Measurements from ENCODE around the gene SYCE3.

The SYCE3 gene

DNA sequence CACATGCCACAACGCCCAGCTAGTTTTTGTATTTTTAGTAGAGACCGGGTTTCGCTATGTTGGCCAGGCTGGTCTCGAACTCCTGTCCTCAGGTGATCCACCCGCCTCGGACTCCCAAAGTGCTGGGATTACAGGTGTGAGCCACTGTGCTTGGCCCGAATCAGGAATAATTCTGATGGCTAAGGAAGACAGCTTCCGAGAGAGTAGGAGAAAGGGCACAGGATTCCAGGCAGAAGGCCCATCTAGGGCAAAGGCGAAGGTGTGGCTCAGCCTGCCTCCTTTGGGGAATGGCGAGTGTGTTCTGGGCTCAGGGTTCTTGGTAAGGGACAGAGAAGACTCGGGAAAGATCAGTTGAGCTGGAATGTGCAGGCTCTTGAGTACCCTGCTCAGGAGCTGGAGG, 1.6 kb upstream of the SYCE3 start:
- Histone ChIP-seq H3K9me3 (ENCODE audit: insufficient read depth, low read length) (no peaks in the 10 kb centered on the region), H3K4me3 (ENCODE audit: insufficient read depth, low read length, poor library complexity, severe bottlenecking) (no peak overlapping the region), H3F3A (ENCODE audit: insufficient read depth) (peaks cover 3% of the 10 kb centered on the region; the same call in 1 of the 2 replicates), H3K36me3 (ENCODE audit: low read length) (peaks cover 4% of the 10 kb centered on the region; the same call in 1 of the 2 replicates), H3K27me3 (ENCODE audit: low read length) (no peaks in the 10 kb centered on the region), H3K9ac (ENCODE audit: low read length) (no peak overlapping the region), H3K79me2 (ENCODE audit: insufficient read depth, low read length) (no peaks in the 10 kb centered on the region), H2AFZ (ENCODE audit: low read depth, low read length, severe bottlenecking) (no peak overlapping the region), H4K20me1 (ENCODE audit: low read depth, low read length) (no peaks in the 10 kb centered on the region), H3K9me2 (replicated peaks; ENCODE audit: insufficient read depth, low read length) (no peaks in the 10 kb centered on the region), H3K4me2 (ENCODE audit: low read depth, low read length, poor library complexity, severe bottlenecking) (no peak overlapping the region), H3K27ac (ENCODE audit: low read depth, low read length) (no peak overlapping the region)
- TF ChIP-seq, protein P1, sequence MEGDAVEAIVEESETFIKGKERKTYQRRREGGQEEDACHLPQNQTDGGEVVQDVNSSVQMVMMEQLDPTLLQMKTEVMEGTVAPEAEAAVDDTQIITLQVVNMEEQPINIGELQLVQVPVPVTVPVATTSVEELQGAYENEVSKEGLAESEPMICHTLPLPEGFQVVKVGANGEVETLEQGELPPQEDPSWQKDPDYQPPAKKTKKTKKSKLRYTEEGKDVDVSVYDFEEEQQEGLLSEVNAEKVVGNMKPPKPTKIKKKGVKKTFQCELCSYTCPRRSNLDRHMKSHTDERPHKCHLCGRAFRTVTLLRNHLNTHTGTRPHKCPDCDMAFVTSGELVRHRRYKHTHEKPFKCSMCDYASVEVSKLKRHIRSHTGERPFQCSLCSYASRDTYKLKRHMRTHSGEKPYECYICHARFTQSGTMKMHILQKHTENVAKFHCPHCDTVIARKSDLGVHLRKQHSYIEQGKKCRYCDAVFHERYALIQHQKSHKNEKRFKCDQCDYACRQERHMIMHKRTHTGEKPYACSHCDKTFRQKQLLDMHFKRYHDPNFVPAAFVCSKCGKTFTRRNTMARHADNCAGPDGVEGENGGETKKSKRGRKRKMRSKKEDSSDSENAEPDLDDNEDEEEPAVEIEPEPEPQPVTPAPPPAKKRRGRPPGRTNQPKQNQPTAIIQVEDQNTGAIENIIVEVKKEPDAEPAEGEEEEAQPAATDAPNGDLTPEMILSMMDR (IDR thresholded peaks at IDR 0.05; ENCODE audit: insufficient read depth, low read length, poor library complexity, severe bottlenecking), result no peak
- no peak for TF ChIP-seq EZH2phosphoT487 (conservative IDR thresholded peaks at IDR 0.05; ENCODE audit: low read length)

GRCh38 chr22:50563413-50564160, 868 bp upstream of the SYCE3 start:
- peak overlapping the region; percentile 78 for H2AFZ ChIP-seq (ENCODE audit: low read depth, low read length, severe bottlenecking)
- H3K9me3 ChIP-seq (ENCODE audit: insufficient read depth, low read length), result no peaks in the 10 kb centered on the region
- H3K9ac ChIP-seq (ENCODE audit: low read length), result peak overlapping the region; percentile 58
- H3K79me2 ChIP-seq (ENCODE audit: insufficient read depth, low read length), result no peaks in the 10 kb centered on the region
- no peaks in the 10 kb centered on the region for H4K20me1 ChIP-seq (ENCODE audit: low read depth, low read length)
- peak overlapping the region; percentile 75 for H3K4me2 ChIP-seq (ENCODE audit: low read depth, low read length, poor library complexity, severe bottlenecking)
- no peaks in the 10 kb centered on the region for H3K9me2 ChIP-seq (replicated peaks; ENCODE audit: insufficient read depth, low read length)
- H3K4me3 ChIP-seq (ENCODE audit: insufficient read depth, low read length, poor library complexity, severe bottlenecking), result peak overlapping the region; percentile 50
- H3F3A ChIP-seq (ENCODE audit: insufficient read depth), result peaks cover 3% of the 10 kb centered on the region; the same call in 1 of the 2 replicates
- H3K27me3 ChIP-seq (ENCODE audit: low read length), result no peaks in the 10 kb centered on the region
- TF ChIP-seq, protein P1 (IDR thresholded peaks at IDR 0.05; ENCODE audit: insufficient read depth, low read length, poor library complexity, severe bottlenecking), result no peak
- TF ChIP-seq EZH2phosphoT487 (conservative IDR thresholded peaks at IDR 0.05; ENCODE audit: low read length), result no peak
- H3K36me3 ChIP-seq (ENCODE audit: low read length), result no peaks in the 10 kb centered on the region; the same call in 1 of the 2 replicates
- no peak overlapping the region for H3K27ac ChIP-seq (ENCODE audit: low read depth, low read length)

DNA sequence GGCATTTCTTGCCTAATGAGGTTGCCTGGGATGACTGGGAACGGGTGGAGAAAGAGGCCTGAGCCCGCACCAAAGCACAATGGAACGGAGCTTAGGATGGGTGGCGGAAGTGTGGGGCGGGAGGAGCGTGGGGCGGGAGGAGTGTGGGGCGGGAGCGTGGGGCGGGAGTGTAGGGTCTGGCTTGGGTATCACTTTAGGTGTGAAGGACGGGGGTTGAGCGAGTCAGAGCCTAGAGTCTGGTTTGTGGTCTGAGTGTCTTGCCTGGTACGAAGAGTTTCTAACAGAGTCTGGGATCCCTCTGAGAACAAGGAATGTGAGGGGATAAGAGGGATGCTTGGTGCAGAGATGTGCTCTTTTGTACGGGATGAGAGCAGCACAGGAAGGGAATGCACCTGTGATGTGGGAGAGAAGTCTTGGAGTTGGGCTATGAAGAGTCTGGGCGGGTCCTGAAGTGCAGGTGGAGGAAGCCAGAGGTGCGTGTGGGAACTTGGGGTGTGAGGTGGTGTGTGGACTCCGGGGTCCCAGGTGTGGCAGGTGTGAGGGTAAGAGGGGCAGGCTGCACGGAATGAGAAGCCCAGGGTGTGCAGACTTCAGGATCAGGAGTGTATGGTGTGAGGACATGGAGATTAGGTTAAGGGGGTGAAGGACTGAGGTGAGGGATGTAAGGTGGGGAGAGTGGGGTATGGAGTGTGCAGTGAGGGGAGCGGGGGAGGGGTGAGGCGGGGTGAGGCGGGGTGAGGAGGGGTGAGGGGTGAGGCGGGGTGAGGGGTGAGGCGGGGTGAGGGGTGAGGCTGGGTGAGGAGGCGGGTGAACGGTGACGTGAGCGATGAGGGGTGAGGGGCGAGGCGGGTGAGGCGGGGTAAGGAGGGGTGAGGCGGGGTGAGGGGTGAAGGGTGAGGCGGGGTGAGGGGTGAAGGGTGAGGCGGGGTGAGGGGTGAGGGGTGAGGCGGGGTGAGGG, 1.0 kb downstream of the SYCE3 start:
- H3K79me2 ChIP-seq (ENCODE audit: insufficient read depth, low read length), result no peaks in the 10 kb centered on the region
- no peak overlapping the region for H3K9ac ChIP-seq (ENCODE audit: low read length)
- no peak for TF ChIP-seq EZH2phosphoT487 (conservative IDR thresholded peaks at IDR 0.05; ENCODE audit: low read length)
- TF ChIP-seq, protein P1 (IDR thresholded peaks at IDR 0.05; ENCODE audit: insufficient read depth, low read length, poor library complexity, severe bottlenecking), result no peak

More for the DNA sequence above, 1.0 kb downstream of the SYCE3 start:
- Histone ChIP-seq H4K20me1 (ENCODE audit: low read depth, low read length) (no peaks in the 10 kb centered on the region), H3K27ac (ENCODE audit: low read depth, low read length) (no peak overlapping the region), H3K27me3 (ENCODE audit: low read length) (no peaks in the 10 kb centered on the region), H2AFZ (ENCODE audit: low read depth, low read length, severe bottlenecking) (no peak overlapping the region), H3K9me3 (ENCODE audit: insufficient read depth, low read length) (no peaks in the 10 kb centered on the region), H3F3A (ENCODE audit: insufficient read depth) (peaks cover 3% of the 10 kb centered on the region; the same call in 1 of the 2 replicates), H3K9me2 (replicated peaks; ENCODE audit: insufficient read depth, low read length) (no peaks in the 10 kb centered on the region), H3K36me3 (ENCODE audit: low read length) (no peaks in the 10 kb centered on the region), H3K4me3 (ENCODE audit: insufficient read depth, low read length, poor library complexity, severe bottlenecking) (no peak overlapping the region), H3K4me2 (ENCODE audit: low read depth, low read length, poor library complexity, severe bottlenecking) (no peak overlapping the region)
